Keratinocyte (primary cell): Measurements from ENCODE around the gene IL17RC. TPM values are rescaled to one million over a fixed set of nuclear protein-coding genes. Genes with fewer than 3 reads are reported as not detected.

Source experiments
- DNase-seq: peaks from one replicate; pipeline ENCODE4 v3.0.0-alpha.2; 2011; ENCODE audit warnings: low read depth, missing footprints, low spot score
- FAIRE-seq: peaks from 2 replicates; lab custom pipeline; 2011; peaks lifted over from hg19 to GRCh38; lab: Jason Lieb, UNC
- H2AFZ ChIP-seq: 2 replicates; pipeline ENCODE4 v1.6.0; 2012; ENCODE audit warnings: low read length, control low read depth, inconsistent platforms; ENCODE audit not compliant: control insufficient read depth
- H3K27ac ChIP-seq: 2 replicates; pipeline ENCODE4 v1.5.1; 2011; ENCODE audit warnings: low read length; ENCODE audit not compliant: control insufficient read depth, insufficient read depth
- H3K27me3 ChIP-seq: 3 replicates; pipeline ENCODE4 v1.6.0; 2011; ENCODE audit warnings: low read length; ENCODE audit not compliant: control insufficient read depth, insufficient read depth; ENCODE audit errors: extremely low read depth
- H3K36me3 ChIP-seq, 2 experiments: 2 replicates in 1 of 2; 3 replicates in 1 of 2; pipeline ENCODE4 v1.5.1; 2011; ENCODE audit warnings: low read length in 2 of 2, mild to moderate bottlenecking in 1 of 2; ENCODE audit not compliant: control insufficient read depth in 2 of 2, insufficient read depth in 2 of 2; ENCODE audit errors: extremely low read depth in 1 of 2
- H3K4me1 ChIP-seq: 3 replicates; pipeline ENCODE4 v1.5.1; 2011; ENCODE audit warnings: low read length; ENCODE audit not compliant: control insufficient read depth, insufficient read depth; ENCODE audit errors: extremely low read depth
- H3K4me2 ChIP-seq: 3 replicates; pipeline ENCODE4 v1.6.0; 2011; ENCODE audit warnings: low read depth, low read length; ENCODE audit not compliant: control insufficient read depth, insufficient read depth; ENCODE audit errors: extremely low read depth
- H3K4me3 ChIP-seq, 3 experiments: fragments of 200-600 bp in 1 of 3; sonication (generic) in 1 of 3; 2 replicates in 2 of 3; 3 replicates in 1 of 3; pipeline ENCODE4 v1.5.1; 2011 to 2016; ENCODE audit warnings: low read length in 3 of 3, mild to moderate bottlenecking in 3 of 3, control low read depth in 2 of 3, inconsistent platforms in 1 of 3, low read depth in 1 of 3, mixed read lengths in 1 of 3, mixed run types in 1 of 3, moderate library complexity in 1 of 3; ENCODE audit not compliant: control insufficient read depth in 2 of 3, insufficient read depth in 2 of 3; ENCODE audit errors: extremely low read depth in 1 of 3
- H3K79me2 ChIP-seq: 2 replicates; pipeline ENCODE4 v1.6.0; 2012; ENCODE audit warnings: low read length; ENCODE audit not compliant: control insufficient read depth, insufficient read depth
- H3K9ac ChIP-seq: 3 replicates; pipeline ENCODE4 v1.6.0; 2011; ENCODE audit warnings: low read length; ENCODE audit not compliant: control insufficient read depth, insufficient read depth; ENCODE audit errors: extremely low read depth
- H3K9me1 ChIP-seq: 3 replicates; pipeline ENCODE4 v1.6.0; 2011; ENCODE audit warnings: low read length; ENCODE audit not compliant: control insufficient read depth, insufficient read depth; ENCODE audit errors: extremely low read depth
- H3K9me3 ChIP-seq: 2 replicates; pipeline ENCODE4 v1.5.1; 2012; ENCODE audit warnings: low read depth, low read length; ENCODE audit not compliant: control insufficient read depth
- H4K20me1 ChIP-seq: 3 replicates; pipeline ENCODE4 v1.6.0; 2011; ENCODE audit warnings: low read length; ENCODE audit not compliant: control insufficient read depth, insufficient read depth; ENCODE audit errors: extremely low read depth
- CTCF ChIP-seq, 3 experiments: IDR thresholded peaks in 1 of 3; conservative IDR thresholded peaks in 1 of 3; optimal IDR thresholded peaks in 1 of 3; 2 replicates in 2 of 3; 3 replicates in 1 of 3; pipeline versions ENCODE3 to v1.5.1; 2011; ENCODE audit warnings: low read length in 3 of 3, mild to moderate bottlenecking in 3 of 3, moderate library complexity in 2 of 3, control low read depth in 1 of 3, inconsistent platforms in 1 of 3; ENCODE audit not compliant: insufficient read depth in 2 of 3; ENCODE audit errors: extremely low read depth in 1 of 3
- EZH2 ChIP-seq: IDR thresholded peaks from one replicate; pipeline ENCODE4 v1.6.1; 2012; ENCODE audit warnings: inconsistent platforms, mild to moderate bottlenecking, low read length, moderate library complexity
- dilution Hi-C: fragments of 300-500 bp; cut with MboI; formaldehyde crosslinking; loops from one replicate; pipeline ENCODE4 v1.7.0; 2020; ENCODE audit warnings: low sequenced_read_pairs; ENCODE audit not compliant: extremely low pct_ligation_motif_present
- polyA plus RNA-seq, 5 experiments: library from polyadenylated mRNA; depleted of rRNA in 3 of 5; stranded (reverse) in 3 of 5; stranded (forward) in 1 of 5; unstranded in 1 of 5; fragments of >200 nt; gene quantifications; 1 replicate in 1 of 5; 2 replicates in 3 of 5; 3 replicates in 1 of 5; pipeline versions ENCODE4 v1.2.1 to v1.2.3, GENCODE V29; 2011 to 2012; ENCODE audit warnings: missing spikeins in 2 of 5, low read depth in 1 of 5, low replicate concordance in 1 of 5

IL17RC gene
- polyA plus RNA-seq, 1 donor (not counting 4 experiments of a cell fraction or from before 2014, with no cell fraction given): 6.3 TPM

DNA sequence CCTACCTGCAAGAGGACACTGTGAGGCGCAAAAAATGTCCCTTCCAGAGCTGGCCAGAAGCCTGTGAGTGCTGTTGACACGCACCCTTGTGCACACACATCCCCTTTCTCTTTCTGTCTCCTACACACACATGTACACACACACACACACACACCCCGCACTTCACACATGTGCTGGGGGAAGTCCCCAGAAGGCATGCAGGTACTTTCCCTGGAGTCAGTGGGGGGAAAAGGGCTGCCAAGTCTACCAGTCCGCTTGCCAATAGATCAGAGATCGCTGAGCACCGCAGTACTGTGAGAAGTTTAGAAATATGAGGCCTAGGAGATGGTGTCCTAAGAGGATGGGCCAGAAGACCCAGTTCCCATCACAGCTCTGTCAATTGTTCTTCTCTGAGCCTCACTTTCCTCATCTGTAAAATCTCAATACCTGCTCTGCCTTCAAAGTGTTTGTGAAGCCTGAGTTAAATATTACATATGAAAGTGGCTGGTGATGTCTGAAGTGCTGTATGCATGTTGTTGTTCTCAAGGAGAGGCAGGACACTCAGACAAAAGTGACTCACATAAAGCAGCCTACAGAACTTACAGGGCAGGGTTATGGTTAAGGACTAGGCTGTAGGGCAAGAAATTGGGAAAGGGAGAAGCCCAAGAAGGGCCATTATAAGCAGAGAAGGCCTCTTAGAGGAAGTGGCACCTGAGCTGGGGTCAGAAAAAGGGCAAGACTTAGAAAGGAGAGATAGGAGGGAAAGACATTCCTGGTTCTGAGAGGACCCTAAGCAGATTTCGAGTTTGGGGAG is 7.5 kb upstream of the IL17RC start:
- DNase-seq: no peak

DNA sequence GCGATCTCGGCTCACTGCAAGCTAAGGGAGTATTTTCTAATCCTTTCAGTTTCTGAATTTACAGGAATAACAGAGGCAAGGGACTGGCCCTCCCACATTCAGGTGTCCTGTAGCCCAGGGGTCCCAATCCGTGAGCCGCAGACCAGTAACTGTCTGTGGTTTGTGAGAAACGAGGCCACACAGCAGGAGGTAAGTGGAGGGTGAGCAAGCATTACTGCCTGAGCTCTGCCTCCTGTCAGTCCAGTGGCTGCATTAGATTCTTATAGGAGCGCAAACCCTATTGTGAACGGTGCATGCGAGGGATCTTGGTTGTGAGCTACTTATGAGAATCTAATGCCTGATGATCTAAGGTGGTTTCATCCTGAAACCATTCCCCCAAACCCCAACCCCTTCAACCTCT is 5.0 kb upstream of the IL17RC start:
- FAIRE-seq: no peak
- no peak overlapping the region for H3K4me3 ChIP-seq
- DNase-seq: no peak
- TF ChIP-seq EZH2 (no peak), CTCF (optimal IDR thresholded peaks at IDR 0.05 in 1 of 3, IDR thresholded peaks at IDR 0.05 in 1 of 3, conservative IDR thresholded peaks at IDR 0.05 in 1 of 3; ENCODE audit: extremely low read depth in 1 of 3, insufficient read depth in 2 of 3, low read length in 3 of 3) (no peak)
- no peaks in the 10 kb centered on the region for H3K9me3 ChIP-seq
- no peak overlapping the region for H3K4me2 ChIP-seq
- no peak overlapping the region for H3K9ac ChIP-seq
- no peak overlapping the region for H2AFZ ChIP-seq
- H3K36me3 ChIP-seq: peaks cover 12 to 20% of the 10 kb centered on the region in 2 experiments
- H4K20me1 ChIP-seq: no peaks in the 10 kb centered on the region
- no peak overlapping the region for H3K27ac ChIP-seq
- no peaks in the 10 kb centered on the region for H3K9me1 ChIP-seq
- H3K79me2 ChIP-seq: no peaks in the 10 kb centered on the region
- dilution Hi-C loops: no loop called here
- no peaks in the 10 kb centered on the region for H3K27me3 ChIP-seq
- peaks cover 32% of the 10 kb centered on the region for H3K4me1 ChIP-seq

More for the DNA sequence above, 7.5 kb upstream of the IL17RC start:
- dilution Hi-C loops: no loop called here
- H2AFZ ChIP-seq: no peak overlapping the region
- H3K36me3 ChIP-seq: peaks cover 15 to 24% of the 10 kb centered on the region in 2 experiments
- peaks cover 17% of the 10 kb centered on the region for H3K4me1 ChIP-seq
- H3K27me3 ChIP-seq: no peaks in the 10 kb centered on the region
- TF ChIP-seq EZH2 (no peak), CTCF (optimal IDR thresholded peaks at IDR 0.05 in 1 of 3, IDR thresholded peaks at IDR 0.05 in 1 of 3, conservative IDR thresholded peaks at IDR 0.05 in 1 of 3; ENCODE audit: extremely low read depth in 1 of 3, insufficient read depth in 2 of 3, low read length in 3 of 3) (no peak)
- no peak for FAIRE-seq
- H3K9me1 ChIP-seq: no peaks in the 10 kb centered on the region
- no peaks in the 10 kb centered on the region for H4K20me1 ChIP-seq
- no peak overlapping the region for H3K4me3 ChIP-seq
- H3K79me2 ChIP-seq: no peaks in the 10 kb centered on the region
- H3K27ac ChIP-seq: no peak overlapping the region
- H3K9ac ChIP-seq: no peak overlapping the region
- no peak overlapping the region for H3K4me2 ChIP-seq
- no peaks in the 10 kb centered on the region for H3K9me3 ChIP-seq
